ENCODE data around the gene TMEM53.

GRCh38 chr1:44685881-44686280, 11.6 kb upstream of the TMEM53 start:
- no peak for TF ChIP-seq POLR2A (IDR thresholded peaks at IDR 0.05)
- TF ChIP-seq, protein P1, sequence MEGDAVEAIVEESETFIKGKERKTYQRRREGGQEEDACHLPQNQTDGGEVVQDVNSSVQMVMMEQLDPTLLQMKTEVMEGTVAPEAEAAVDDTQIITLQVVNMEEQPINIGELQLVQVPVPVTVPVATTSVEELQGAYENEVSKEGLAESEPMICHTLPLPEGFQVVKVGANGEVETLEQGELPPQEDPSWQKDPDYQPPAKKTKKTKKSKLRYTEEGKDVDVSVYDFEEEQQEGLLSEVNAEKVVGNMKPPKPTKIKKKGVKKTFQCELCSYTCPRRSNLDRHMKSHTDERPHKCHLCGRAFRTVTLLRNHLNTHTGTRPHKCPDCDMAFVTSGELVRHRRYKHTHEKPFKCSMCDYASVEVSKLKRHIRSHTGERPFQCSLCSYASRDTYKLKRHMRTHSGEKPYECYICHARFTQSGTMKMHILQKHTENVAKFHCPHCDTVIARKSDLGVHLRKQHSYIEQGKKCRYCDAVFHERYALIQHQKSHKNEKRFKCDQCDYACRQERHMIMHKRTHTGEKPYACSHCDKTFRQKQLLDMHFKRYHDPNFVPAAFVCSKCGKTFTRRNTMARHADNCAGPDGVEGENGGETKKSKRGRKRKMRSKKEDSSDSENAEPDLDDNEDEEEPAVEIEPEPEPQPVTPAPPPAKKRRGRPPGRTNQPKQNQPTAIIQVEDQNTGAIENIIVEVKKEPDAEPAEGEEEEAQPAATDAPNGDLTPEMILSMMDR (IDR thresholded peaks at IDR 0.05), result no peak
